Neural progenitor cell (in vitro differentiated cells): ENCODE data around the gene TRRAP. TPM values are rescaled to one million over a fixed set of nuclear protein-coding genes. Genes with fewer than 3 reads are reported as not detected.

Experiments used
- DNase-seq: peaks from one replicate; pipeline ENCODE4 v3.0.0-alpha.2; 2016; ENCODE audit warnings: low spot score
- H2AFZ ChIP-seq: fragments of 200-600 bp; sonication (generic); replicated peaks from 2 replicates; pipeline ENCODE4 v1.6.1; 2016; ENCODE audit warnings: antibody characterized with exemption
- H3F3A ChIP-seq: fragments of 200-600 bp; sonication (generic); 2 replicates; pipeline ENCODE4 v1.6.1; 2016; ENCODE audit warnings: antibody characterized with exemption, low read depth
- H3K27ac ChIP-seq: fragments of 200-600 bp; sonication (generic); 2 replicates; pipeline ENCODE4 v1.5.1; 2016; ENCODE audit warnings: mild to moderate bottlenecking
- H3K27me3 ChIP-seq: fragments of 200-600 bp; sonication (generic); 2 replicates; pipeline ENCODE4 v1.6.1; 2016; ENCODE audit warnings: mild to moderate bottlenecking, moderate library complexity
- H3K36me3 ChIP-seq: fragments of 200-600 bp; sonication (generic); 2 replicates; pipeline ENCODE4 v1.5.1; 2016
- H3K4me1 ChIP-seq: fragments of 200-600 bp; sonication (generic); 2 replicates; pipeline ENCODE4 v1.6.1; 2016; ENCODE audit warnings: mixed run types
- H3K4me2 ChIP-seq: fragments of 200-600 bp; sonication (generic); 2 replicates; pipeline ENCODE4 v1.6.1; 2016
- H3K4me3 ChIP-seq: fragments of 200-600 bp; sonication (generic); 2 replicates; pipeline ENCODE4 v1.5.1; 2016
- H3K79me2 ChIP-seq: fragments of 200-600 bp; sonication (generic); 2 replicates; pipeline ENCODE4 v1.6.1; 2016; ENCODE audit warnings: low read depth
- H3K9ac ChIP-seq: fragments of 200-600 bp; sonication (generic); 2 replicates; pipeline ENCODE4 v1.6.1; 2016
- H3K9me3 ChIP-seq: fragments of 200-600 bp; sonication (generic); 2 replicates; pipeline ENCODE4 v1.5.1; 2016; ENCODE audit warnings: low read depth
- H4K20me1 ChIP-seq: fragments of 200-600 bp; sonication (generic); 2 replicates; pipeline ENCODE4 v1.6.1; 2016; ENCODE audit warnings: low read depth
- H3K27ac Mint-ChIP-seq: 3 replicates; pipeline ENCODE4 v1.8.0; 2021; ENCODE audit warnings: mixed read lengths
- H3K27me3 Mint-ChIP-seq: 2 replicates; pipeline ENCODE4 v1.8.0; 2022; ENCODE audit warnings: low read depth, mild to moderate bottlenecking, inconsistent platforms, moderate library complexity, mixed read lengths; ENCODE audit not compliant: insufficient read depth
- H3K36me3 Mint-ChIP-seq: 3 replicates; pipeline ENCODE4 v1.8.0; 2021; ENCODE audit warnings: mixed read lengths
- H3K4me1 Mint-ChIP-seq: 3 replicates; pipeline ENCODE4 v1.8.0; 2021; ENCODE audit warnings: mixed read lengths
- H3K4me3 Mint-ChIP-seq: 3 replicates; pipeline ENCODE4 v1.8.0; 2021; ENCODE audit warnings: mild to moderate bottlenecking, moderate library complexity, mixed read lengths
- H3K9me3 Mint-ChIP-seq: 3 replicates; pipeline ENCODE4 v1.8.0; 2020; ENCODE audit warnings: mixed read lengths
- CTCF ChIP-seq: fragments of 200-600 bp; sonication (generic); IDR thresholded peaks from 2 replicates; pipeline ENCODE4 v1.5.1; 2017; ENCODE audit warnings: antibody characterized with exemption, mild to moderate bottlenecking
- EZH2 ChIP-seq: fragments of 200-600 bp; sonication (generic); IDR thresholded peaks from 2 replicates; pipeline ENCODE4 v1.6.1; 2017; ENCODE audit warnings: antibody characterized with exemption, mild to moderate bottlenecking, moderate library complexity
- EZH2phosphoT487 ChIP-seq: fragments of 200-600 bp; sonication (generic); IDR thresholded peaks from 2 replicates; pipeline ENCODE4 v1.6.1; 2017; ENCODE audit warnings: antibody characterized with exemption
- total RNA-seq: library from RNA; depleted of rRNA; stranded (reverse); fragments of >200 nt; gene quantifications from 2 replicates; pipeline ENCODE4 v1.2.3, GENCODE V29; 2015; ENCODE audit warnings: low replicate concordance

TRRAP gene
- total RNA-seq, 1 donor from 2014 or later, result 19.9 TPM

- H3K4me1 ChIP-seq, result peaks cover 7% of the 10 kb centered on the region
- no peak for DNase-seq
- no peak overlapping the region for H3K4me3 ChIP-seq
- H3K9ac ChIP-seq, result no peak overlapping the region
- H3K27me3 Mint-ChIP-seq, result peaks cover 6% of the 10 kb centered on the region
- no peak overlapping the region for H3K27ac ChIP-seq
- H3K27ac Mint-ChIP-seq, result no peak overlapping the region
- no peak overlapping the region for H3K4me2 ChIP-seq
- no peaks in the 10 kb centered on the region for H3K79me2 ChIP-seq
- H3K27me3 ChIP-seq, result no peaks in the 10 kb centered on the region
- H3K9me3 ChIP-seq, result no peaks in the 10 kb centered on the region
- H3K36me3 Mint-ChIP-seq, result peaks cover 36% of the 10 kb centered on the region
- H2AFZ ChIP-seq, result no peak overlapping the region
- H3K36me3 ChIP-seq, result no peaks in the 10 kb centered on the region
- no peak for TF ChIP-seq EZH2
- TF ChIP-seq EZH2phosphoT487, result no peak
- no peak for TF ChIP-seq CTCF
- H4K20me1 ChIP-seq, result peaks cover 2% of the 10 kb centered on the region
- no peak overlapping the region for H3K4me3 Mint-ChIP-seq
- H3K9me3 Mint-ChIP-seq, result no peaks in the 10 kb centered on the region
- H3F3A ChIP-seq, result peaks cover 6% of the 10 kb centered on the region
- H3K4me1 Mint-ChIP-seq, result no peaks in the 10 kb centered on the region
Measured at GRCh38 chr7:99031496-99031895, 153.2 kb downstream of the TRRAP start.

GRCh38 chr7:99032928-99033327 is 154.6 kb downstream of the TRRAP start:
- Histone ChIP-seq H3K27ac (no peak overlapping the region), H3K36me3 (no peaks in the 10 kb centered on the region), H2AFZ (no peak overlapping the region), H3K79me2 (no peaks in the 10 kb centered on the region), H3K9me3 (no peaks in the 10 kb centered on the region), H4K20me1 (peaks cover 8% of the 10 kb centered on the region), H3F3A (peaks cover 6% of the 10 kb centered on the region), H3K4me3 (no peak overlapping the region), H3K9ac (no peak overlapping the region), H3K4me2 (no peak overlapping the region), H3K27me3 (no peaks in the 10 kb centered on the region), H3K4me1 (peaks cover 3% of the 10 kb centered on the region)
- H3K36me3 Mint-ChIP-seq, result peaks cover 31% of the 10 kb centered on the region
- no peak overlapping the region for H3K27ac Mint-ChIP-seq
- H3K27me3 Mint-ChIP-seq, result peaks cover 6% of the 10 kb centered on the region
- H3K4me3 Mint-ChIP-seq, result no peak overlapping the region
- H3K9me3 Mint-ChIP-seq, result no peaks in the 10 kb centered on the region
- no peak for DNase-seq
- no peak for TF ChIP-seq EZH2
- TF ChIP-seq EZH2phosphoT487, result no peak
- TF ChIP-seq CTCF, result no peak
- no peaks in the 10 kb centered on the region for H3K4me1 Mint-ChIP-seq

GRCh38 chr7:99033765-99034164 is 155.4 kb downstream of the TRRAP start:
- no peak overlapping the region for H3K4me3 Mint-ChIP-seq
- Histone ChIP-seq H3K27me3 (no peaks in the 10 kb centered on the region), H4K20me1 (peaks cover 8% of the 10 kb centered on the region), H3K36me3 (no peaks in the 10 kb centered on the region), H3K4me3 (no peak overlapping the region), H3K4me1 (no peaks in the 10 kb centered on the region), H3K9me3 (no peaks in the 10 kb centered on the region), H3K4me2 (no peak overlapping the region), H3K79me2 (no peaks in the 10 kb centered on the region), H3K9ac (no peak overlapping the region), H3F3A (peaks cover 1% of the 10 kb centered on the region), H3K27ac (no peak overlapping the region), H2AFZ (no peak overlapping the region)
- H3K4me1 Mint-ChIP-seq, result no peaks in the 10 kb centered on the region
- H3K27me3 Mint-ChIP-seq, result peaks cover 6% of the 10 kb centered on the region
- H3K9me3 Mint-ChIP-seq, result no peaks in the 10 kb centered on the region
- H3K27ac Mint-ChIP-seq, result no peak overlapping the region
- peaks cover 29% of the 10 kb centered on the region for H3K36me3 Mint-ChIP-seq
- TF ChIP-seq CTCF, result no peak
- no peak for TF ChIP-seq EZH2phosphoT487
- no peak for TF ChIP-seq EZH2
- no peak for DNase-seq
